ENCODE measurements around the gene CCDC184.

GRCh38 chr12:48203192-48203591 lies 19.7 kb downstream of the CCDC184 start, which contains the start of gene OR10AD1:
- TF ChIP-seq CTCF (IDR thresholded peaks at IDR 0.05) = no peak
- no peak for TF ChIP-seq EP300 (IDR thresholded peaks at IDR 0.05)
- TF ChIP-seq POLR2A (IDR thresholded peaks at IDR 0.05) = no peak
- TF ChIP-seq POLR2AphosphoS5 (IDR thresholded peaks at IDR 0.05) = no peak
